NCI-H1417 treated with DMSO at 0.1 percent for 48 hours (cell line): ENCODE data around the gene ERC2.

ENCODE experiments used
- DNase-seq: peaks from one replicate; lab custom pipeline; 2025; lab: John Stamatoyannopoulos, UW

ERC2 gene

DNA sequence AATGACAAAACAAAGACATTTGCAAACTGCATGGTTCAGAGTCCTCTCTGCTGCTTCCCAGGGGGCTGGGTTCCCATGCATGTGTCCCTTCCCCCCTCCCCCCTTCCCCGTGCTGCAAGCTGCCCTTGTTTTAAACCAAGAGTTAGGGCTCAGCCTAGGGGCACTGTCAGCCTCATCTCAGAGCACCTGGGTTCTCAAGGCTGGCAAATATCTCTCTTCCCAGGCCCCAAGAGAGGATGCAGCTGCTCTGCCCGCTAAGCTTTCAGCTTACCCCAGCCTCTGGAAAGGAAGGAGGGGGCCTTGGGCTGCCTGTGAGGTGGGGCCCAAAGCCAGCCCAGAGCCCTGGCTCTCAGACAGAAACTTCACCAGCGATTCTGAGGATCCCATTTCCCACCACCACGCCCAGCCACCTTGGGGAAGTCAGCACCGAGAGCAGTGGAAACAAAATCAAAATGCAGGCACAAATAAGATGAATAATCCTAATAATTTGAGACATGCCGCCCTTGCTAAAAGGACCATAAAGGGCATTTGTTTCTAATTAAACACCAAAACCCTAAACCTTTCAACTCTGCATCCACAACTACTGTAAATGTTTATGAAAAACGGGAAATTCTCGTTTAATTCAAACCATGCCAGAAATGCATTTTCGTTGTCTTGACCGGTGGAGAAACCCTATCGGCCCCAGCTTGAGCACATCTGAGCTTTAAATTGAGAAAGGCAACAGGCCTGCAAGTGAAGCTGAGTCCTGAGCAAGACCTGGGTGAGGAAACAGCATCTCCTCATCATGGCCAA lies 913.4 kb downstream of the ERC2 start:
- DNase-seq, result no peak

DNA sequence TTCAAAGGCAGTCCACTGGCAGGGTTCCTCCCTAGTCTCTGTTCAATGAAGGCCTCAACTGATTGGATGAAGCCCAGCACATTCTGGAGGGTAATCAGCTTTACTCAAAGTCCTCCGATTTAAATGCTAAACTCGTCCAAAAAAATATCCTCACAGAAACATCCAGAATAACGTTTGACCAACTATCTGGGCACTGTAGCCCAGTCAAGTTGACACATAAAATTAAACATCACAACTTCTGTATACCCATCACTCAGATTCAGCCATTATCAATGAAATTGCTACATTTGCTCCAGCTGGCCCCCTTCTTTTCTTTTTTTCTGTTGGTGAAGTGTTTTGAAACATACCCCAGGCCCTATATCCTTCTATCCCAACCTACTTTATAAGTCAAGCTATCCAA lies 916.6 kb downstream of the ERC2 start:
- DNase-seq, result no peak

GRCh38 chr3:55549177-55549576 lies 919.1 kb downstream of the ERC2 start:
- DNase-seq, result no peak

DNA sequence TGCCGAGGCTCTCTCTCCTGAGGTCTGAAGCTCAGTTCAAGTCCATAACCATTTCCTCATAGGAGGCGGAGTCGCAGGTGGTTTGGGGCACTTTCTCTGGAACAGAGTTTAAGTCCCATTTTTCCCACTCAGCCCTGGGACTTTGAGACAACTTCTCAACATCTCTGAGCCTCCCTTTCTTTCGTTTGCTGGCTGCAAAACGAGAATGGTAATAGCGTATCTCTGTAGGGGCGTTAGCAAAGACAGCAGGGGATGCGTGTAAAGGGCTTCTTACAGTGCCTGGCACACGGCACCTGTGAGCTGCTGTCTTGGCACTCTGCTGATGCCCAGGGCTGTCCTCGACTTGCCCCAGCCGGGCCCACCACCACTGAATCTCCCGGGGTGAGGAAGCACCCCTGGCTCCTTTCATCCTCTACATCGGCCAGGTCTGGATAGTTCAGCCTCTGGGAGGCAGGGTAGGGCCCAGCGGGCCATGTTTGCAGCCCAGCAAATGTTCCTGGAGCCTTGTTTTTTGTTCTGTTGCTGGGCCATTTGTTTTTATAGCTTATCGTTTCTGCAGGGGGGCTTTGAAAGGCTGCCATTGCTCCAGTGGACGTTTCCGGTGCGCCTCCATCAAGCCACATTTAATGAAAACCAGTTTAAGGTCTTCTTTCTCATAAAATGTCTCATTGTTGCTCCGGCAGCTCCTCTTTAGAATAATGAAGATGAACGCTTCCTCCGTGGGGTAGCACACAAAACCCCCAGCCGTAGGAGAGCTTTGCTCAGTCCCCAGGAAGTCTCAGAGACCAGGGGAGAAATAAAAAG lies 921.2 kb downstream of the ERC2 start:
- no peak for DNase-seq

DNA sequence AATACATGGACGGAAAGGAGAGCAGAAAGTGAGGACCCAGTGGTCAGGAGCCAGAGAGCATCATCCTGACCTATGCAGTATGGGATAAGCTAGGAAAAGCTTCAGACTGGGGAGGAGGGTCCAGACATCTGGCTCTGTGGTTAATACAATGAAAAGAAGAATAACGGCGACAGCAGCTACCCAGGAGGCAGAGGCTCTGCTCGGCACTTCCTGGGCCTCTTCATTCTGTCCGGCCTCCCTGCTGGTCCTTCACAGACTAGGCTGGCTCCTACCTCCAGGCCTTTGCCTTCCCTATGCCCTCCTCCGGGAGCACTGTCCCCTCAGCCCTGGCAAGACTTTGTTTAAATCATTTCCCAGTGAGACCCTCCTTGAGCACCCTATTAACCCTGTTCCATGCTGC lies 922.3 kb downstream of the ERC2 start:
- DNase-seq, result no peak

GRCh38 chr3:55544219-55544618 lies 924.0 kb downstream of the ERC2 start:
- no peak for DNase-seq

DNA sequence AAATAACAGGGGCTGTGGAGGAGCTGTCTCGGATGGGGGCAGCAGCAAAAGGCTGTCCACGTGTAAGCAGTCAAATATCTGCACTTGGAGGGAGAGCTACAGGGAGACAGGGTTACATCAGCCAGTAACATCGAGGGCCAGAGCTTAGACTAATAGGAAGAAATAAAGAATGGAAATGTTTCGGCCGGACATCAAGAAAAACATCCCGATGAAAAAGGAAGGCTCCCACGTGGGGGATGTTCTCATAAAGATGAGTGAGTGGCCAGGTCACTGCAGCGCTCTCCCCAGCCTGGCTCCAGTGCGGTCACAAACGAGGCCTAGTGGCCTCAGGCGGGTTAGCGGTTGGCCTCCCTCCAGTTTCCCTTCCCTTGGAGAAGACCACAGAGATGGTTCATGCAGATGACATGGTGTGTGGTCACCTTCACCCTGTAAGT lies 925.1 kb downstream of the ERC2 start:
- no peak for DNase-seq

- no peak for DNase-seq
Measured at GRCh38 chr3:55541456-55541855, 926.8 kb downstream of the ERC2 start.

- DNase-seq, result no peak
Measured at GRCh38 chr3:55541016-55541415, 927.3 kb downstream of the ERC2 start.

DNA sequence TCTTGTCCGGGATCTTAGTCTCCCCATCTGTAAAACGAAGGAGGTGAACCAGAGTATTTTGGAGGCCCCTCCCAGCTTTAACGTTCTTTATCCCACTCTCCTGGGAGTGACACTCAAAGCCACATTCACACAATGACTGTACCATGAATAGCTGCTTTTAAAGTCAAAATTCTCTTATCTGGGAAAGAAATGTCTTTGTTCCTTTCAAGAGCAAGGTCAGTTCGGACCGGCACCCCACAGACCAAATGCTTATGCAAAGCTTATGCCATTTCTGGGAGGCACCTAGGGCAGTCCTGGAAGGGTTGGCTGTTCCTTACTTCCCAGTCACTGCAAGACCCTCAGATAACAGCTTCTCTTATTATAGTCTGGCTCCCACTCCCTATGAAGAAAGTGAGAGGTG lies 927.7 kb downstream of the ERC2 start:
- no peak for DNase-seq

GRCh38 chr3:55538158-55538557 lies 930.1 kb downstream of the ERC2 start:
- DNase-seq, result no peak

- DNase-seq, result no peak
Measured at GRCh38 chr3:55537563-55537962, 930.7 kb downstream of the ERC2 start.

GRCh38 chr3:55537129-55537528 lies 931.1 kb downstream of the ERC2 start:
- DNase-seq, result no peak

GRCh38 chr3:55534876-55535275 lies 933.4 kb downstream of the ERC2 start:
- DNase-seq, result no peak

DNA sequence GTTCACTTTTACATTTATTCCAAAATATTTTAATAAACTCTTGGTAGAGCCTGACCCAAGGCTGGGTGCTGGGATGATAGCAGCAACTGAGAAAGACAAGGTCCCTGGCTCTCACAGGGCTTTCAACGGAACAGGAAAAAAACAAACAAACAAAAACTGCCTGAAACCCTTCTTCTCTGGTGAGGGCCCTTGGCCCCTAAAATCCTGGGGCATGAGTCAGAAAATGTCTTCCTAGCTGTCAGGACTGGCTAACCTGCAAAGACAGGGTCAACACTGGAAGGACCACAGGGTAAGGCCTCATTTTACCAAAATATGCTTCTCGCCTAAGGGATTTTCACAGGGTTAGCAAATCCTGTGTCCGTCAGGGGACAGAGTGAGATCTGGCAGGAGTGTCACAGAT lies 935.5 kb downstream of the ERC2 start:
- no peak for DNase-seq

- DNase-seq, result no peak
Measured at GRCh38 chr3:55531321-55531720, 936.9 kb downstream of the ERC2 start.

DNA sequence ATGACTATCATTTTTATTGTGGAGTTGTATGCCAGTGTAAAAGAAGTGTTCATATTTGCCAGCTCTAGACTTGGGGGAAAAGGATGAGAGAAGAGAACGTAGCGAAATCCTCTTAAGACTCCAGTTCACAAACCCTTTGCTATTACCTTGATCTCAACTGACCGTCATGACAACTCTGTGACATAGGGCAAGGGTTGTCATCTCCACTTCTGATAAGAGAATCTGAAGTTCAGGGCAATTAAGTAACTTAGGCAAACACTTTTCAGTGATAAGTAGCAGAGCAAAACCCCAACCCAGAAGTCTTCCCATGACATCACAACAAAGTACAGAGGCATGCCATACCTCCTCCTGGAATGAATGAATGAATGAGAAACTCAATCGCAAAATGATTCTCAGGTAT lies 940.9 kb downstream of the ERC2 start:
- DNase-seq, result no peak

DNA sequence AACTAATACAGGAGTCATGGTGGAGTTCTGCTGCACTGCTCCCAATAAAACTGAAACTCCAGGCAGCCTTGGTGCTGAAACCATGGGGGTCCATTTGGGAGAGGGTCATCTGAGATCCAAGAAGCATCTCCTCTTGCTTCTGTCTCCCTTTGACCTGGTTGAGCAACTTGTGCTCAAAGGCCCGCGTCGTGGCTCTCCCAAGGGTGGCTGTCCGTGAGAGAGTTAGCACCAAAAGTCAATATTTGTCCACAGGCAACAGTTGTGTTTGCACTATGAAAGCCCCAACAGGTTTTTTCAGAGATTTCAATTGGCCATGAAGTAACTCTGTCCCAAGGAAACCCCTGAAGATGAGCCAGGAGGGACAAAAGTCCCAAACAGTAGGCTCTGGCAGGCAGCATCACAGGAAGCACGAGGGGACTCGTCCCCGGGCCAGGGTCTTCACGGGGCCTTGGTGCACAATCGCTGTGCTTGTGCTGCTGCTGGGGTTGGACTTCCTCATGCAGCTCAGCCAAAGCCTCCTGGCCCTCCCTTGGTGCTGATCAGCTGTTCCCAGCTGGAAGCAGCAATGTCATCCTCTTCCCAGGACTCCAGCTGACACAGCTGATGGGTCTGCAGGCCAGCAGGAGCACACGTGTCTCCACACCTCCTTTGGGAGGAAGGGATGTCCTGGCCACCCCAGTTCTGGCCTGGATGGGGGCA lies 941.8 kb downstream of the ERC2 start:
- DNase-seq, result no peak

- DNase-seq, result no peak
Measured at GRCh38 chr3:55525436-55525835, 942.8 kb downstream of the ERC2 start.

GRCh38 chr3:55524565-55525244 lies 943.6 kb downstream of the ERC2 start:
- no peak for DNase-seq

GRCh38 chr3:55523471-55523870 lies 944.8 kb downstream of the ERC2 start:
- no peak for DNase-seq

DNA sequence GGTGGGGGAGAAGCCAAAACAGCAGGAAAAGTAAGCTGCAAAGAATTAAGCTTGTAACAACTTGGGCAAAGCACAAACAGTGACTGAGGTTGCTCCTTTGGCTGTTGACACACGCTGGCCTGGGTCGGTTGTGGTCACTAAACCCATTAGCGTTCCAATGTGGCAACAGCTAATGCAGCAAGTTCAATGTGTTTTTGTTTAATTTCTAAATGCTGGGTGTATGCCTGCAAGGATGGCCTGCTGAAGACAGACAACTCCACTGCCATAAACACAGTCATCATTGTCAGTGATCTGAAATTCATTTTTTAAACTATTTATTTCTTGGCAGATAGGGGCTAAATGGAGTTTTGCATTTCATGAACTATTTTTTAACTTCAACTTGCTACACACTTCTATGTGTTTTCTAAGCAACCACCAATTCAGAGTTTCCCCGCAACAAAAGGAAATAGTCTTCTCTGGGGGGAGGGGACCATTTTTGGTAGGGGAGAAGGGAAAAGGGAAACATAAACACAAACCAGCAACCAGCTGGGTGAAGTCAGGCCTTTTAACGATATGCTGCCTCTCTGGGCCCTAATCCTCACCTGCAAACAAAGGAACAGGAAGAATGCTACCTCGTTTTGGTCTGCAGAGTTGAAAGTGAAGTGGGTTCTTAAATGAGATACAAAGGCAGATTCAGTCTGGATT lies 946.4 kb downstream of the ERC2 start:
- DNase-seq, result no peak
